ENCODE data around the gene SDHC.

DNA sequence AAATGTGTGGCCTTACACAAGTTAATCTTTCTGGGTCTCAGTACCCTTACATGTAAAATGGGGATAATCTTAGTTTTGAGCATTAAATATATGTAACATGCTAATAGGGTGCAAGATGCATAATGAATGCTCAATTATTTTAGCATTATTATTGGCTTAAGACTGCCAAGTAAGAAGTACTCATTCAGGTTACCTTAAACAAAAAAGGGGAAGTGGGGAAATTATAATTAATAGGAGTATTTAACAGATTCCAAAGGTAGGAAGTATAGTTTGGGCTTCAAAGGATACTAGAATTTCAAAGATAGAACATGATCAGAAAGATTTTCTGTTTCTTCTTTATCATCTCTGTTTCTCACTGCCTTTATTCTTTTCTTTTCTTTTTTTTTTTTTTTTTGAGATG, 59.3 kb downstream of the SDHC start:
- TF ChIP-seq, protein P1, sequence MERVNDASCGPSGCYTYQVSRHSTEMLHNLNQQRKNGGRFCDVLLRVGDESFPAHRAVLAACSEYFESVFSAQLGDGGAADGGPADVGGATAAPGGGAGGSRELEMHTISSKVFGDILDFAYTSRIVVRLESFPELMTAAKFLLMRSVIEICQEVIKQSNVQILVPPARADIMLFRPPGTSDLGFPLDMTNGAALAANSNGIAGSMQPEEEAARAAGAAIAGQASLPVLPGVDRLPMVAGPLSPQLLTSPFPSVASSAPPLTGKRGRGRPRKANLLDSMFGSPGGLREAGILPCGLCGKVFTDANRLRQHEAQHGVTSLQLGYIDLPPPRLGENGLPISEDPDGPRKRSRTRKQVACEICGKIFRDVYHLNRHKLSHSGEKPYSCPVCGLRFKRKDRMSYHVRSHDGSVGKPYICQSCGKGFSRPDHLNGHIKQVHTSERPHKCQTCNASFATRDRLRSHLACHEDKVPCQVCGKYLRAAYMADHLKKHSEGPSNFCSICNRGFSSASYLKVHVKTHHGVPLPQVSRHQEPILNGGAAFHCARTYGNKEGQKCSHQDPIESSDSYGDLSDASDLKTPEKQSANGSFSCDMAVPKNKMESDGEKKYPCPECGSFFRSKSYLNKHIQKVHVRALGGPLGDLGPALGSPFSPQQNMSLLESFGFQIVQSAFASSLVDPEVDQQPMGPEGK (CRISPR knock-in tag; IDR thresholded peaks at IDR 0.05; ENCODE audit: borderline replicate concordance), result no peak
- TF ChIP-seq GLIS3 (CRISPR knock-in tag; IDR thresholded peaks at IDR 0.05), result no peak
- no peak for TF ChIP-seq ZFP30 (CRISPR knock-in tag; IDR thresholded peaks at IDR 0.05)
- TF ChIP-seq ARNTL (CRISPR knock-in tag; IDR thresholded peaks at IDR 0.05; ENCODE audit: borderline replicate concordance, low read depth), result no peak
- no peak for TF ChIP-seq TOX (CRISPR knock-in tag; IDR thresholded peaks at IDR 0.05; ENCODE audit: borderline replicate concordance)
- TF ChIP-seq ISL1 (CRISPR knock-in tag; IDR thresholded peaks at IDR 0.05), result no peak
- TF ChIP-seq RARB (CRISPR knock-in tag; IDR thresholded peaks at IDR 0.05), result no peak
- no peak for TF ChIP-seq ZNF70 (CRISPR knock-in tag; IDR thresholded peaks at IDR 0.05)
- no peak for TF ChIP-seq OSR1 (CRISPR knock-in tag; IDR thresholded peaks at IDR 0.05)

Measured in SK-N-SH treated with all-trans-retinoic acid at 6 μM for 48 hours (cell line).